ENCODE measurements around the gene UBAC1.

The UBAC1 gene

DNA sequence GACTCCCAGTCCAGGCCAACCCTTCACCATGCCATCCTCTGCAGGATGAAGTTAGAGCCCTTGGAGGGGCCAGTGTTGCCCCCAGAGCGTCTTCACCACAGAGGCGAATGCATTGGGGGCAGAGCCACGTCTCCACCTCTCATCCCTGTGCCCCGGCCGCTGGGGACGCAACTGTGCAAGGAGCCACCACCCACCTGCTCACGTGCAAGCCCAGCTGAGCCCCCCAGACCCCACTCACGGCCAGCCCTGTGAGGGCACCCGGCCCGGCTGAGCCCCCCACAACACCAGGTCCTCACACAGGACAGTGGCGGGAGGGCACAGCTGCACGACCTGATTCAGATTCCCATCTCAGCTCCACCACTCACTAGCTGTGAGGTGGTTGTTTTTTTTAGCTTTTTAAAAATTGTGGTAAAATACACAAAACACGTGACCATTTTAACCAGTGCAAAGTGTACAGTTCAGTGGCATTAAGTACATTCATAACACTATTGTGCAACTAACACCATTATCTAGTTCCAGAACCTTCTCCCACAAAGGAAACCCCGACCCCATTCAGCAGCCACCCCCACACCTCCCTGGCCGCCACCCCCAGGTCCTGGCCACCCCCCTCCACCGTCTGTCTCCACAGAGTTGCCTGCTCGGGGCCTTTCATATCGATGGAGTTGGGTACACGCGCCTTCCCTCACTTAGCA, 33.5 kb upstream of the UBAC1 start:
- TF ChIP-seq POLR2AphosphoS5 (IDR thresholded peaks at IDR 0.05; ENCODE audit: low read depth, low read length) (no peak), TAF1 (IDR thresholded peaks at IDR 0.05; ENCODE audit: borderline replicate concordance, insufficient read depth, low read length) (no peak), SIN3A (IDR thresholded peaks at IDR 0.05; ENCODE audit: borderline replicate concordance, insufficient read depth, low read length) (no peak), FOXP2 (optimal IDR thresholded peaks at IDR 0.05; ENCODE audit: borderline replicate concordance, extremely low read depth, extremely low read length, insufficient read depth) (no peak), REST (IDR thresholded peaks at IDR 0.05; ENCODE audit: insufficient read depth in 1 of 2, low read depth in 2 of 2, low read length in 2 of 2) (no peak)

- TF ChIP-seq FOXP2 (optimal IDR thresholded peaks at IDR 0.05; ENCODE audit: borderline replicate concordance, extremely low read depth, extremely low read length, insufficient read depth) = no peak
- no peak for TF ChIP-seq POLR2AphosphoS5 (IDR thresholded peaks at IDR 0.05; ENCODE audit: low read depth, low read length)
- TF ChIP-seq REST (IDR thresholded peaks at IDR 0.05; ENCODE audit: insufficient read depth in 1 of 2, low read depth in 2 of 2, low read length in 2 of 2) = no peak
- no peak for TF ChIP-seq TAF1 (IDR thresholded peaks at IDR 0.05; ENCODE audit: borderline replicate concordance, insufficient read depth, low read length)
- TF ChIP-seq SIN3A (IDR thresholded peaks at IDR 0.05; ENCODE audit: borderline replicate concordance, insufficient read depth, low read length) = no peak
Observed at GRCh38 chr9:135993765-135994500, 32.8 kb upstream of the UBAC1 start.

GRCh38 chr9:135993409-135993742, 32.2 kb upstream of the UBAC1 start:
- TF ChIP-seq SIN3A (IDR thresholded peaks at IDR 0.05; ENCODE audit: borderline replicate concordance, insufficient read depth, low read length) (no peak), TAF1 (IDR thresholded peaks at IDR 0.05; ENCODE audit: borderline replicate concordance, insufficient read depth, low read length) (no peak), FOXP2 (optimal IDR thresholded peaks at IDR 0.05; ENCODE audit: borderline replicate concordance, extremely low read depth, extremely low read length, insufficient read depth) (no peak), REST (IDR thresholded peaks at IDR 0.05; ENCODE audit: insufficient read depth in 1 of 2, low read depth in 2 of 2, low read length in 2 of 2) (no peak), POLR2AphosphoS5 (IDR thresholded peaks at IDR 0.05; ENCODE audit: low read depth, low read length) (no peak)

GRCh38 chr9:135992486-135993408, 31.6 kb upstream of the UBAC1 start:
- TF ChIP-seq TAF1 (IDR thresholded peaks at IDR 0.05; ENCODE audit: borderline replicate concordance, insufficient read depth, low read length) (no peak), SIN3A (IDR thresholded peaks at IDR 0.05; ENCODE audit: borderline replicate concordance, insufficient read depth, low read length) (0 out of 2 replicates have a peak, but pooled peaks have one; percentile 19)

- TF ChIP-seq POLR2AphosphoS5 (IDR thresholded peaks at IDR 0.05; ENCODE audit: low read depth, low read length) = no peak
- TF ChIP-seq SIN3A (IDR thresholded peaks at IDR 0.05; ENCODE audit: borderline replicate concordance, insufficient read depth, low read length) = no peak
- no peak for TF ChIP-seq REST (IDR thresholded peaks at IDR 0.05; ENCODE audit: insufficient read depth in 1 of 2, low read depth in 2 of 2, low read length in 2 of 2)
- no peak for TF ChIP-seq TAF1 (IDR thresholded peaks at IDR 0.05; ENCODE audit: borderline replicate concordance, insufficient read depth, low read length)
- no peak for TF ChIP-seq FOXP2 (optimal IDR thresholded peaks at IDR 0.05; ENCODE audit: borderline replicate concordance, extremely low read depth, extremely low read length, insufficient read depth)
Observed at GRCh38 chr9:135991771-135992170, 30.6 kb upstream of the UBAC1 start.

Data from PFSK-1 (cell line).